ENCODE measurements around the gene SUGP2. TPM values are rescaled to one million over a fixed set of nuclear protein-coding genes. Genes with fewer than 3 reads are reported as not detected.

SUGP2 gene
- total and polyA plus RNA-seq, 9 of the 15 experiments (the other 6 are each of a cell fraction or from before 2014, with no cell fraction given) = 13.1 to 101 (median 63.1) TPM

DNA sequence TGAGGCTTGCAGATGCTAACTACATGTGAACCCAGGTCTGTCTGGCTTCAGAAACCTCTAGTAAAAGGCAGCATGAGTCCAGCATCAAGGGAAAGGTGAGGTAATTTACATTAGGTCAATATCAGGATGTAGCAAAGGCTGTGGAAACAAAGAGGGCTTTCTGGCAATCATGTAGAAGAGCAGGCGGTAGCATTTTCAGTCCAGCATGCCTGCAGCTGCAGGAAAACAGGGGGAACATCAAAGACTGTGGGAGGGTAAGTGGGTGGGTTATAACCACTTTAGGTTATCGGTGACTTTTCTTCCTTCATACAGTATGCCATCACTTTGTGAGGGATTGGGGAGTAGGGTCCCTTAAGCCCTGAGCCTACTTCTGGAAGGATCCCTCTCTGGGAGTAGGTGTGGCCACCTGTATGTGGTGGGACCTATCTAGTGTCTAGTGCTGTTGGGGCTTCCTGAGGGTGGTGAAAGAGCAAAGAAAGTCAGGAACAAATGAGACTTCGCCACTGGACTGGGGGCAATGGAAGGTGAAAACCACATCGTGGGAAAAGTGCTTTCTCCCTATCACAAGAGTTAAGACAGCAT, 10.8 kb downstream of the SUGP2 start:
- in situ Hi-C loops (cut with MboI) = no loop called here
- BruUV-seq (replicated peaks) = no TSS peak
- Histone ChIP-seq H4K20me1 (replicated peaks; ENCODE audit: control insufficient read depth, insufficient read depth, low read length) (peaks cover 26% of the 10 kb centered on the region), H3K79me2 (ENCODE audit: control insufficient read depth, insufficient read depth, low read length) (peaks cover 80% of the 10 kb centered on the region), H3K9me1 (ENCODE audit: control insufficient read depth, insufficient read depth, low read length) (no peaks in the 10 kb centered on the region), H3K27me3 (ENCODE audit: control insufficient read depth in 2 of 2, insufficient read depth in 2 of 2, low read length in 2 of 2) (no peaks in the 10 kb centered on the region), H3K27ac (ENCODE audit: extremely low read depth, low read depth, low read length) (no peak overlapping the region), H3K4me2 (ENCODE audit: insufficient read depth, low read length) (no peak overlapping the region), H3K9ac (ENCODE audit: insufficient read depth in 1 of 2, low read depth in 2 of 2, low read length in 2 of 2) (no peak overlapping the region), H2AFZ (ENCODE audit: low read depth, low read length) (no peak overlapping the region), H3K36me3 (ENCODE audit: control insufficient read depth, insufficient read depth, low read length) (peaks cover 88% of the 10 kb centered on the region), H3K9me3 (replicated peaks; ENCODE audit: control insufficient read depth, insufficient read depth, low read depth, low read length) (no peaks in the 10 kb centered on the region), H3K4me1 (replicated peaks in 1 of 2; ENCODE audit: control insufficient read depth in 2 of 2, insufficient read depth in 2 of 2, low read length in 2 of 2) (no peaks in the 10 kb centered on the region), H3K4me3 (no peak overlapping the region)
- ChIA-PET CTCF (ENCODE audit: low intra/inter-chr PET ratio) (no interaction called here), POLR2A (interaction anchor here (1.1 kb wide), 1 partner anchor 35 kb away, joined by 3 read pairs; no protein-coding TSS in a partner anchor)
- no peak; the same call in 1 of the 3 replicates for ATAC-seq
- intact Hi-C loops (cut with micrococcal nuclease) = no loop called here
- FAIRE-seq = no peak
- DNase-seq (ENCODE audit: extremely low read depth in 1 of 4, low spot score in 3 of 4) = no peak
- WGBS (ENCODE audit: insufficient coverage, low coverage, missing lambda C conversion rate) = 84% methylated on average over 4 of the region's 4 CpGs
- TF ChIP-seq, protein P1, sequence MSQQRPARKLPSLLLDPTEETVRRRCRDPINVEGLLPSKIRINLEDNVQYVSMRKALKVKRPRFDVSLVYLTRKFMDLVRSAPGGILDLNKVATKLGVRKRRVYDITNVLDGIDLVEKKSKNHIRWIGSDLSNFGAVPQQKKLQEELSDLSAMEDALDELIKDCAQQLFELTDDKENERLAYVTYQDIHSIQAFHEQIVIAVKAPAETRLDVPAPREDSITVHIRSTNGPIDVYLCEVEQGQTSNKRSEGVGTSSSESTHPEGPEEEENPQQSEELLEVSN (IDR thresholded peaks at IDR 0.05; ENCODE audit: borderline replicate concordance in 1 of 2, extremely low read depth in 1 of 2, insufficient read depth in 1 of 2, insufficient read length in 1 of 2, low read depth in 1 of 2, low read length in 1 of 2, poor library complexity in 1 of 2, severe bottlenecking in 1 of 2) = no peak
- no peak for TF ChIP-seq ZNF316 (IDR thresholded peaks at IDR 0.05)
- TF ChIP-seq MYC (IDR thresholded peaks at IDR 0.05; ENCODE audit: low read depth, low read length) = no peak
- no peak for TF ChIP-seq MYC (CRISPR knock-in tag; IDR thresholded peaks at IDR 0.05; ENCODE audit: borderline replicate concordance, low read depth)
- TF ChIP-seq, protein P2, sequence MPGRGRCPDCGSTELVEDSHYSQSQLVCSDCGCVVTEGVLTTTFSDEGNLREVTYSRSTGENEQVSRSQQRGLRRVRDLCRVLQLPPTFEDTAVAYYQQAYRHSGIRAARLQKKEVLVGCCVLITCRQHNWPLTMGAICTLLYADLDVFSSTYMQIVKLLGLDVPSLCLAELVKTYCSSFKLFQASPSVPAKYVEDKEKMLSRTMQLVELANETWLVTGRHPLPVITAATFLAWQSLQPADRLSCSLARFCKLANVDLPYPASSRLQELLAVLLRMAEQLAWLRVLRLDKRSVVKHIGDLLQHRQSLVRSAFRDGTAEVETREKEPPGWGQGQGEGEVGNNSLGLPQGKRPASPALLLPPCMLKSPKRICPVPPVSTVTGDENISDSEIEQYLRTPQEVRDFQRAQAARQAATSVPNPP (IDR thresholded peaks at IDR 0.05; ENCODE audit: borderline replicate concordance, insufficient read depth, insufficient read length) = no peak
- TF ChIP-seq, protein P3, sequence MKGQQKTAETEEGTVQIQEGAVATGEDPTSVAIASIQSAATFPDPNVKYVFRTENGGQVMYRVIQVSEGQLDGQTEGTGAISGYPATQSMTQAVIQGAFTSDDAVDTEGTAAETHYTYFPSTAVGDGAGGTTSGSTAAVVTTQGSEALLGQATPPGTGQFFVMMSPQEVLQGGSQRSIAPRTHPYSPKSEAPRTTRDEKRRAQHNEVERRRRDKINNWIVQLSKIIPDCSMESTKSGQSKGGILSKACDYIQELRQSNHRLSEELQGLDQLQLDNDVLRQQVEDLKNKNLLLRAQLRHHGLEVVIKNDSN (CRISPR knock-in tag; IDR thresholded peaks at IDR 0.05) = no peak
- no peak for TF ChIP-seq RB1 (IDR thresholded peaks at IDR 0.05; ENCODE audit: low read depth)
- TF ChIP-seq TRIM28 (IDR thresholded peaks at IDR 0.05) = no peak
- TF ChIP-seq, protein P4, sequence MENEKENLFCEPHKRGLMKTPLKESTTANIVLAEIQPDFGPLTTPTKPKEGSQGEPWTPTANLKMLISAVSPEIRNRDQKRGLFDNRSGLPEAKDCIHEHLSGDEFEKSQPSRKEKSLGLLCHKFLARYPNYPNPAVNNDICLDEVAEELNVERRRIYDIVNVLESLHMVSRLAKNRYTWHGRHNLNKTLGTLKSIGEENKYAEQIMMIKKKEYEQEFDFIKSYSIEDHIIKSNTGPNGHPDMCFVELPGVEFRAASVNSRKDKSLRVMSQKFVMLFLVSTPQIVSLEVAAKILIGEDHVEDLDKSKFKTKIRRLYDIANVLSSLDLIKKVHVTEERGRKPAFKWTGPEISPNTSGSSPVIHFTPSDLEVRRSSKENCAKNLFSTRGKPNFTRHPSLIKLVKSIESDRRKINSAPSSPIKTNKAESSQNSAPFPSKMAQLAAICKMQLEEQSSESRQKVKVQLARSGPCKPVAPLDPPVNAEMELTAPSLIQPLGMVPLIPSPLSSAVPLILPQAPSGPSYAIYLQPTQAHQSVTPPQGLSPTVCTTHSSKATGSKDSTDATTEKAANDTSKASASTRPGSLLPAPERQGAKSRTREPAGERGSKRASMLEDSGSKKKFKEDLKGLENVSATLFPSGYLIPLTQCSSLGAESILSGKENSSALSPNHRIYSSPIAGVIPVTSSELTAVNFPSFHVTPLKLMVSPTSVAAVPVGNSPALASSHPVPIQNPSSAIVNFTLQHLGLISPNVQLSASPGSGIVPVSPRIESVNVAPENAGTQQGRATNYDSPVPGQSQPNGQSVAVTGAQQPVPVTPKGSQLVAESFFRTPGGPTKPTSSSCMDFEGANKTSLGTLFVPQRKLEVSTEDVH (IDR thresholded peaks at IDR 0.05; ENCODE audit: low read depth, partially characterized antibody) = no peak

Measured in K562 (cell line).